COLO829 (cell line): Measurements from ENCODE around the gene UBXN10.

Source experiments
- DNase-seq: peaks from one replicate; pipeline ENCODE4 v3.0.0; 2012; ENCODE audit warnings: low spot score

The UBXN10 gene

DNA sequence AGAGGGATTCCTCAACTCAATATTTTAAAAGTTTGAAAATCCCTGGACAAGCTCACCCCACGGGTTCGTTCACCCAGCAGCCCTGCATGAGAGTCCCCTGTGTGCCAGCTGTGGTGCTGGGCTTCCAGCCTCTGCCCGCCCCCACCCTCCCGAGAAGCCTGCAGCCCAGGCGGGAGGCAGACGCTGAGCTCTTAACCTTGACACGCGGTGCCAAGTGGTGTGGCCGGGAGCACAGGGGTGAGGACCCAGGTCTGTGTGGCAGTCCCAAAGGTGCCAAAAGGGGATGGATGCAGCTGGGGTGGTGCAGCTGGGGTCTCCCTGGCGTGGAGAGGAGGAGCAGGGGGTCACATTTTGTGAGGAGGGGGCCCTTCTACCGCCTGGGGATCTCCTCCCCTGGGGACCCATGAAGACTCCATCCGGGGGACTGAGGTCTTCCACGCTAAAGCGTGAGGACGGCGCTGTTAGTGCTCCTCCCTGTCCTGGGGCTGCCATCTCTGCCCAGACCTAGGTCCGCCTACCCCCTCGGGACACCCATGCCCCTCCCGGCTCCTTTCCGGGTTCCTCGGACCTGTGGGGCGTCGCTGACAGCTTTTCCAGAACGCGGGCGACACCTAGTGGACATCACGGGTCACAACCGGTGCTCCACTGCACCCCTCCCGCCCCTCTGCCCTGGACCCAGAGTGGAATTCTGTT, 33.8 kb upstream of the UBXN10 start:
- peak; percentile 64 for DNase-seq

DNA sequence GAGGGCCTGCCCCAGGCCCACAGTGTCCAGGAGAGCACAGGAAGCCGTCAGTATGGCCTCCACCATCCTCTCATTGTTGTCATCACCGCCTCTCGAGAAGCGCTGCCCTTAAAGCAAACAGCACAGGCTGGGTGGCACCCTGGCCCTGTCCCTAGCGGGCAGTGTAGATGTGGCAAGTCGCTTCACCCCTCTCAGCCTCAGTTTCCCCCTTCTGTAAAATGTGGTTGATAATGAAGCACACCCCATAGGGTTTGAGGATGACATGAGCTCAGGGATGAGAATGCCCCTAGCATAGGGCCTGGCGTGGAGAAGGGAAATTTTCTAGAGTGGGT, 33.3 kb upstream of the UBXN10 start:
- no peak for DNase-seq

DNA sequence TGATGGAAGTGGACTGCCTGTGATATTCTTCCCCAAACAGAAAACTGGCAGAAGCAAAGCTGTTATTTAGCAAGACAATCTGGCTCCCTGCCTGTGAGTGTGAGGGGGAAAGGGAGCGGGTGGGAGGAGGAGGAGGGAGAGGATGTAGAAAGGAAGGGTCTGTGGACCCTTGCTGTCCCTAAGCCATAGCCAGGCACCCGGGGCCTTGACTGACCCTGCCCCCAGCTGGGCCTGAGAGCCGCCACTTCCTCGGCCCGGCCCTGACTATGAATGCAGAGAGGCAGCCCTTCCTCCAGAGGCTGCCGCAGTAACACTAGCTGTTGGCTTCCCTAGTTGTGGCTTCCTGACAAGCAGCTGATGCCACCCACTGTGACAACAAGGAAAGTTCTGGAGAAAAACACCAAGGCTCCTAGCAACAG, 32.9 kb upstream of the UBXN10 start:
- DNase-seq: no peak

GRCh38 chr1:20154301-20154831, 31.5 kb upstream of the UBXN10 start:
- DNase-seq: no peak

DNA sequence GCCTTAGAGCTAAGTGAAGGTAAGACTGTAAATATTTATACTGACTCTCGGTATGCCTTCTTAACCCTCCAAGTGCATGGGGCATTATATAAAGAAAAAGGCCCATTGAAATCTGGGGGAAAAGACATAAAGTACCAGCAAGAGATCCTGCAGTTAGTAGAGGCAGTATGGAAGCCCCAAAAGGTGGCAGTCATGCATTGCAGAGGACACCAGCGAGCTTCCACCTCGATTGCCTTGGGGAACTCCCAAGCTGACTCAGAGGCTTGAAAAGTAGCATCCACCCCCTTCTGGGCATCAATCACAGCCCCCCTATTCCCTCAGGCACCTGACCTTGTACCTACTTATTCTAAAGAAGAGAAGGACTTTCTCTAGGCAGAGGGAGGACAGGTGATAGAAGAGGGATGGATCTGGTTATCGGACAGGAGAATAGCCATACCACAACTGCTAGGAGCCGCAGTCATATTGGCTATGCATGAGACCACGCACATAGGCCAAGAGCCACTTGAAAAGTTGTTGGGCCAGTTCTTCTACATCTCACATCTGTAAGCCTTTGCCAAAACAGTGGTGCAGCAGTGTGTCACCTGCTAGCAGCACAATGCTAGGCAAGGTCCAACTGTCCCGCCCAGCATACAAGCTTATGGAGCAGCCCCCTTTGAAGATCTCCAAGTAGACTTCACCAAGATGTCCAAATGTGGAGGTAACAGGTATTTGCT, 27.4 kb upstream of the UBXN10 start:
- no peak for DNase-seq

- DNase-seq: no peak
Measured at GRCh38 chr1:20160034-20160433, 25.9 kb upstream of the UBXN10 start.

DNA sequence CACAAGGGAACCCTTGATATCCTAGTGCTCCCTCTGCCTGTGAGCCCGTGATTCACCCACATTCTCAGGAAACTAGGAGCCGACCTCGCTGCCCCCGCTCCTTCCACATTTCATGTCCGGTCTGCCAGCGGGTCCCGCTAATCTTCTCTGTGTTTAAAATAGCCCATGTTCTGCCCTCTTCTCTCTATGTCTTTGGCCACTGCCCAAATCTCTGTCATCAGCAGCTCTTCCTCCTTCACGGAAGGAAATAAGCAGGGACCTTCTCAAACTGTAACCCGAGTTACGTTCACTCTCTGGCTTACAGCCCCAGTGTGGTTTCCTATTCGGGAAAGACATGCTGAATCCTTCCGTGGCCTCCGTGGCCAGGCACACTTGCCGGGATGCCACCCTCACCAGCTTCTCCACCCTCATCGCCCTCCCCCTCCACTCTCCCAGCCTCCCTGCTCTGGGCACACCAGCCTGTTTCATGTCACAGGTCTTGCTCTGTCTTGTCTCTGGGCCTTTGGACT, 21.1 kb upstream of the UBXN10 start:
- DNase-seq: no peak

GRCh38 chr1:20165522-20165951, 20.4 kb upstream of the UBXN10 start:
- DNase-seq: peak; percentile 42

GRCh38 chr1:20166051-20166450, 19.8 kb upstream of the UBXN10 start:
- DNase-seq: peak; percentile 19

GRCh38 chr1:20167126-20167525, 18.8 kb upstream of the UBXN10 start:
- no peak for DNase-seq

DNA sequence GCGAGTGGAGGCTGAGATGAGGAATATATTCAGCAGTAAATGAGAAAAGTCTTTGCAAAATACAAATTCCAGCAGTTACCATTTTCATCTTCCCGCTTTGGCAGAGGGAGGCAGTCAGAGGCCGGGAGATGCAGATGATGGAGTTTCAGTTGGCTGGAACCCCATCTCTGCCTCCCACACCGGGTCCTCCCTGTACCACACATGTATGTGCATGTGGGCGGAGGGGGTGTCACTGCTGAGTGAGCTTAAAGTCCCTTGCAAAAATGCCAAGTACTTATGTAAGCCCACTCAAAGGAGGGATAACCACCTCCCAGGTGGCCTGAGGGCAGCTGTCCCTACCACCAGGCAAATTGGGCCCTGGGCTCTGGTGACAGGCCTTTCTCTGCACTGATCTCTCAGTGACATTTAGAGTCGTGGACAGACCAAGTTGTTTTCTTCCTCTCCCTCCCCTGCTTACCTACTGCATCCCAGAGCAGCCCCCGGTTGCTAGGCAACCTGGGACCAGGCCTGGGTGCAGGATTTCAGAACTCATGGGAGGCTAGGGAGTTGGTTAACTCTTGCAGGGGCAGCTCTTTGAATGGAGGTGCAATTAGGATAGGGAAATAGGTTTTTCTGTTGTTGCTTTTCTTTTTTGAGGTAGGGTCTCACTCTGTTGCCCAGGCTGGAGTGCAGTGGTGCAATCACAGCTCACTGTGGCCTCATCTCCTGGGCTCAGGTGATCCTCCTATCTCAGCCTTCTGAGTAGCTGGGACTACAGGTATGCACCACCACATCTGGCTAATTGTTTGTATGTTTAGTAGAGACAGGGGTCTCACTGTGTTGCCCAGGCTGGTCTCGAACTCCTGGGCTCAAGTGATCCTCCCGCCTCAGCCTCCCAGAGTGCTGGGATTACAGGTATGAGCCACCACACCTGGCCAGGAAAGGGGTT, 17.1 kb upstream of the UBXN10 start:
- no peak for DNase-seq

- DNase-seq: no peak
Measured at GRCh38 chr1:20169932-20170331, 16.0 kb upstream of the UBXN10 start.

DNA sequence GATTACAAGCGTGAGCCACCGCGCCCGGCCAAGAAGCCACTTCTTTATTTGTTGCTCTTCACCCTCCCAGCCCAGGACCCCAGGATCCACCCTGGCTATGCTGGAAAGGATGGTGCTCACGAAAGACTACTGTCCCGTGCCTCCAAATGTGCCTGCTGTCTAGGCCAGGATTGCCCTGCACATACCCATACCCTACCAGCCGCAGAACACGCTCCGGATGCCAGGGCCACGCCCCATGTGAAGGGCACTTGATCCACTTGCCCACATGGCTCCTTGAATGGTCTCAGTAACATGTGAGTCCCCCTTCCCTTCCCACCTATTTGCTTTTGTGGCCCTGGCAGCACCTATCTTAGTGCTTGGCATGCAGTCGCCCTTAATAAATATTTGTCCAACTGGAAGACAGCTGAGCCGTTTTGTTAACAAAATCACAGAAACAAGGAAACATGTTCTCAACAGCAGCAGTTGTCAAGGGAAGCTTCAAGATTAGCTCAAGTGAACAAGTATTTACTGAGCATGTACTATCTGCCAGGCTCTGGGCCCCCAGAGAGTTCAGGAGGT, 13.8 kb upstream of the UBXN10 start:
- DNase-seq: no peak

DNA sequence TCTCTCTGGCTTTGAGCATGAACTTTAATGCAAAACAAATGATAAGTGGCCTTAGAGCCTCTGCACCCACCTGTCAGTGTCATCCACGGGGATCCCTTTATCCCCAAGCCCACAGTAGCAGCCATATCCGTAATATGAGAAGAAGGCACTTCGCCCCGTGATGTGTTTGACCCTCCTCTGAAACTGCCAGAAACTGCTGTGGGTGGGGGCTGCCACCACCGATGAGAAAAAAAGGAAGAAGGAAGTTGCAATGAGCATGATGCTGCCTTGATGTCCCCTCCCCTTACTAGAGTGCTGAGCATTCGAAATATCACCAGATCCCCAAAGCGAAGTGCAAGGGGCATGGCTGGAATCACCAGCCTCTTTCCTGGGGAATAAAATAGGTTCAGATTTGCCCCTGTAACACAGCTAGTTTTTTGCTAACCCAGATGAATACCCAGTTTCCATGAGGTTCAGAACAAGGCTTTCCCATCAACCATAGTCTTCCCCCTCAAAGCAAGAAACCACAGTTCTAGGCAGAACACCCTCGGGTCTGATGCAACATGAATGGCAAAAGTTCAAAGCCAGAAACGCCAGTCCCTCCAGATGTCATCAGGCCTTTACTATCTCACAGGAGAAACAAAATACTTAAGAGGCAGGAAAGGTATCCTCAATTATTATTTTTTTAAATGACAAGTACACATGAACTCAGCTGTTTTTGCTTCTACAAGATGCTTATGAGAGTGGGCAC, 10.8 kb upstream of the UBXN10 start:
- DNase-seq: no peak

DNA sequence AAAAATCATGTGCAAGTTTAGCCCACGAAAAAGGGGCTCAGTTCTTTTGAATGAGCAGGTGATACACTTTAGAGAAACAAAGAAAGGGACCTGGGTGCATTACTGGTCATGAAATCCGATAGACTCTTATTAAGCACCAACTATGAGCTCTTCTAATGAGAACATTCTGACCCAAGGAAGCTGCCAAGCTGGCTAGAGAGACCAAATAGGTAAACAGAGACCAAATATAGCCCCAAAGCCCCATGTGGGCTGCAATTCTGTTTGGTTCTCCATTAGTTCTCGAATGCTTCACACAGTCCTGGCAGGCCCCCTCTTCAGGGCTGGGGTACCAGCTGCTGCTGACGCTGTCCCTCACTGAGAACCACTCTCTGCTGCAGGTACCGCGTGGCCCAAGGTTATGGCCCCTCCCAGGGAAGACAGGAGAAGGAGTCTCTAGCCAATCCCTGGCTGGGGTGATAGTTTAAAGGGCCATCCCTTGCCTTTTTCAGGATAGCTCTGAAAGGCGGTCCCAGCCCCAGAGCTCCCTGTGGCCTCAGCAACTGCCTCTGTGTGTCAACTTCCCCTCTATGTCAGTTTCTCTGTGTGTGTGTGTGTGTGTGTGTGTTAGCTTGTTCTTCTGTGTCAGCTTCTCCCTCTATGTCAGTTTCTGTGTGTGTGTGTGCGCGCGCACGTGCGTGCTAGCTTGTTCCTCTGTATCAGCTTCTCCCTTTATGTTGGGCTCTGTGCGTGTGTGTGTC, 7.1 kb upstream of the UBXN10 start:
- no peak for DNase-seq

- no peak for DNase-seq
Measured at GRCh38 chr1:20179371-20180128, 6.3 kb upstream of the UBXN10 start.

- no peak for DNase-seq
Measured at GRCh38 chr1:20180129-20180843, 5.6 kb upstream of the UBXN10 start.

DNA sequence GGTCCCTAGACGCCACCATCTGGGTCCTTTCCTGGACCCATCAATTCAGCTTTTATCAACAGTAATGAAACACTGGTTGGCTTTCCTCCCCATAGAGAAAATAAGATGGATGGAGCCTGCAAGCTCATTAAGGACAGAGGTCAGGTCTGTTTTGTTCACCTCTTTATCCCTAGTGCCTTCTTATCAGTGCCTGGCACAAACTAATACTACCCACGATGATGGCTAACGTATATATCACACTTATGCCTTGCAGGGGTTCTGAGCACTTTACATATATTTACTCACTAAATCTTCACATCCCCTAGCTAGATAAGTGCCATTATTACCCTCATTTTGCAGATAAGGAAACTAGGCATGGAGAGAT, 5.1 kb upstream of the UBXN10 start:
- DNase-seq: no peak

DNA sequence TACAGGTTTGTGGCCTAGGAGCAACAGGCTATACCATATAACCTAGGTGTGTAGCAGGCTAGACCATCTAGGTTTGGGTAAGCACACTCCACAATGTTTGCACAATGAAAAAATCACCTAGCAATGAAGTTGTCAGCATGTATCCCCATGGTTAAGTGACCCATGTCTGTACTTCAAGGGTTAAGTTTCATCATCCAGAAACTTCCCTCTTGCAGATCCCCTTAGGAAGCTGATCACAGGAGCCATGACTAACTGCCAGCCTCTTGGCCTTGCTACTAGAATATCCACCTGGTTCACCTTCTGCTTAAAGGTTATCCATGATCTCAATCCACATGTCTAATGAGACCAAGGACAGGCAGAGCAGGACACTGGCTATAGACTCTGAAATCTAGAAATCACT, 3.5 kb upstream of the UBXN10 start:
- DNase-seq: no peak
